ENCODE results near the gene VWA1. TPM values are rescaled to one million over a fixed set of nuclear protein-coding genes. Genes with fewer than 3 reads are reported as not detected.

VWA1 gene
- total and polyA plus RNA-seq, 2 experiments from 2014 or later = 7.2 to 31.5 TPM

DNA sequence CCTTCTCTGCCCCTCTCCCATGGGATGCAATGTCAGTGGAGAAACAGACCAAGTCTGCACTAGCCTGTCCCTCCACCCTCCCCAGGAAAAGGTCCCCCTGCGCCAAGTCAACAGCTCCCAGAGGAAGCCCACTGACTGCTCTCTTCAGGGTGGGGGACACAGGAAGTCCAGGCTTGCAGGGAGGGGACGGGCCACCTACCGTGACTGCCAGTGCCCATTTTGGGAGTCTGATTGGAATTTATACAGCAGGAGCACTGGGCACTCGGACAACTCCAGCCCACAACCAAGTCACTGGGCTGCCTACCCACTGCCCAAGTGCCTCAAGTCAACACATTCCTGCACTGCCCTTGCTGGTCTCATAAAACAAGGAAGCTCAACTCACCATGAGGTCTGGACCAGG is 42.5 kb upstream of the VWA1 start (continued):
- TF ChIP-seq, protein P1, sequence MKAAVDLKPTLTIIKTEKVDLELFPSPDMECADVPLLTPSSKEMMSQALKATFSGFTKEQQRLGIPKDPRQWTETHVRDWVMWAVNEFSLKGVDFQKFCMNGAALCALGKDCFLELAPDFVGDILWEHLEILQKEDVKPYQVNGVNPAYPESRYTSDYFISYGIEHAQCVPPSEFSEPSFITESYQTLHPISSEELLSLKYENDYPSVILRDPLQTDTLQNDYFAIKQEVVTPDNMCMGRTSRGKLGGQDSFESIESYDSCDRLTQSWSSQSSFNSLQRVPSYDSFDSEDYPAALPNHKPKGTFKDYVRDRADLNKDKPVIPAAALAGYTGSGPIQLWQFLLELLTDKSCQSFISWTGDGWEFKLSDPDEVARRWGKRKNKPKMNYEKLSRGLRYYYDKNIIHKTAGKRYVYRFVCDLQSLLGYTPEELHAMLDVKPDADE (IDR thresholded peaks at IDR 0.05) = no peak
- TF ChIP-seq JUNB (IDR thresholded peaks at IDR 0.05; ENCODE audit: unreplicated experiment) (no peak), CTCF (conservative IDR thresholded peaks at IDR 0.05; ENCODE audit: low read depth in 2 of 2) (no peak), STAT1 (IDR thresholded peaks at IDR 0.05; ENCODE audit: unreplicated experiment) (no peak), ZNF331 (CRISPR knock-in tag; IDR thresholded peaks at IDR 0.05; ENCODE audit: low read depth) (no peak), CREB1 (CRISPR knock-in tag; IDR thresholded peaks at IDR 0.05; ENCODE audit: low read depth) (no peak)

DNA sequence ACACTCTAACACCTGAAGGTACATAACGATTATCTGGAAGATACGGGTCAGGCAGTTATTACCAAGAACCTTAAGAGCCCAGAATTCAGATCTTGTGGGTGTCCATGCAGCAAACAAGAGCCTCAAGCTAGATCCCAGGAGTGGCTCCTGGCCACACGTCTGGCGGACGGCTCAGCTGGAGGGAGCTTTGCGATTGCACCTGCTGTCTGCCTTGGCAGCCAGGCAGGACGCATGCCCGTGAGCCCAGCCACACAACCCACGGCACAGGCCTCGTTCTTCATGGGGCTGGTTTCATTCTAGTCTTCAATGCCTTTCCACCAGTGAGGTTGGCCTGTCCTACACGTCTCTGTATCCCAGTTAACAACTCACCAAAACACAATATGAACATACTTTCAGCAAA is 42.1 kb upstream of the VWA1 start:
- Histone ChIP-seq H4K20me1 (replicated peaks; ENCODE audit: insufficient read depth) (peaks cover 36% of the 10 kb centered on the region), H3K79me2 (replicated peaks; ENCODE audit: insufficient read depth) (peaks cover 57% of the 10 kb centered on the region), H3F3A (replicated peaks; ENCODE audit: low read depth) (peaks cover 47% of the 10 kb centered on the region), H3K9me2 (ENCODE audit: insufficient read depth) (no peaks in the 10 kb centered on the region), H3K27me3 (ENCODE audit: insufficient read depth) (no peaks in the 10 kb centered on the region), H3K4me3 (no peak overlapping the region), H3K27ac (ENCODE audit: low read depth) (no peak overlapping the region), H3K4me1 (ENCODE audit: insufficient read depth) (0 out of 2 replicates have a peak, but pooled peaks cover 6% of the 10 kb centered on the region), H3K4me2 (no peak overlapping the region), H3K36me3 (ENCODE audit: insufficient read depth) (peaks cover 79% of the 10 kb centered on the region), H2AFZ (no peak overlapping the region)
- DNase-seq (ENCODE audit: low spot score) (no peak), ATAC-seq (no peak)
- Mint-ChIP-seq H3K4me1 (peaks cover 3% of the 10 kb centered on the region; the same call in 2 of the 3 replicates), H3K9me3 (no peaks in the 10 kb centered on the region), H3K27me3 (ENCODE audit: insufficient read depth, low read depth, poor library complexity) (peaks cover 4% of the 10 kb centered on the region), H3K4me3 (no peak overlapping the region), H3K27ac (no peak overlapping the region), H3K36me3 (ENCODE audit: low read depth) (peaks cover 91% of the 10 kb centered on the region)
- no peak for TF ChIP-seq POLR2AphosphoS5 (IDR thresholded peaks at IDR 0.05; ENCODE audit: low read depth)
- no peak for TF ChIP-seq ZNF462 (CRISPR knock-in tag; IDR thresholded peaks at IDR 0.05)
- no peak for TF ChIP-seq STAT1 (IDR thresholded peaks at IDR 0.05; ENCODE audit: unreplicated experiment)
- no peak for TF ChIP-seq JUNB (IDR thresholded peaks at IDR 0.05; ENCODE audit: unreplicated experiment)
- TF ChIP-seq, protein P1 (IDR thresholded peaks at IDR 0.05) = no peak
- no peak for TF ChIP-seq NANOG (IDR thresholded peaks at IDR 0.05; ENCODE audit: borderline replicate concordance)
- no peak for TF ChIP-seq EZH2phosphoT487 (IDR thresholded peaks at IDR 0.05; ENCODE audit: unreplicated experiment)
- no peak for TF ChIP-seq ZNF331 (CRISPR knock-in tag; IDR thresholded peaks at IDR 0.05; ENCODE audit: low read depth)
- TF ChIP-seq ZNF114 (CRISPR knock-in tag; IDR thresholded peaks at IDR 0.05) = no peak
- TF ChIP-seq CREB1 (CRISPR knock-in tag; IDR thresholded peaks at IDR 0.05; ENCODE audit: low read depth) = no peak
